Superior temporal gyrus (tissue), 1 donor: ENCODE measurements around the gene PELI2.

Experiments
- DNase-seq: peaks from one replicate; pipeline ENCODE4 v3.0.0-alpha.2; 2016; ENCODE audit errors: extremely low spot score

The PELI2 gene

DNA sequence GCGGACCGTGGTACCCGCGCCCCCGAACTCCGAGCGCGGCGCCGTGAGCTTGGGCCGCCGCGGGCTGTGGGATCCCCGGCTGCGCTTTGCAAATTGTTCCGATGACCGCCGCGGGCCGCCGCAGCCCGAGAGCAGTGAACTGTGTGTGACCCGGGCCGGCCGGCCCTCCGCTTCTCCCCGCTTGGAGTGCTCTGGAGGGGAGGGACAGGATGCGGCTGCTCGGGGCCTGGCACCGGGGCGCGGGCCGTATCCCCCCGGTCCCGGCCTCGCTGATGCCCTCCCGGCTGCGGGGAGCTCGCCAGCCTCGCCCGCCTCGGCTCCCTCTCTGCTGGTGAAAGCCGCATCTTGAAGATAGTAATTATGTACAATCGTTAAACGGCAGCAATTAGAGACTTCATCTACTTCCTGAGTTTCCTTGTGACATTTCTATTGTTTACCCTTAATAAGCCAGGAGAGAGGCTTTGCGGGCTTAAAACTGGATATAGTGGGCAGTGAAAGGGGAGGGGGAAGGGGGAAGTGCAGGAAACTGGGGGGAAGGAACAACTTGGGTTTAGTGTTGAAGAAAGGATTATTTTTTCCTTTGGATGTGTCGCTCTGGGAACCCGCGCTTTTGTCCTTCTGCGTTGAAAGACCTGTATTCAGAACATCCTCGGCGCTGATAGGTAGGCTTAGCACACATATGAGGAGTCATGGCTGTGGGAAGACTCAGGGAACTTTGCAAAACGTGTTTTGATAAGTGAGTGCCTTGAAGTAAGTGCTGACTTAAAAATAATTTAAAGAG lies 1.2 kb downstream of the PELI2 start:
- no peak for DNase-seq

DNA sequence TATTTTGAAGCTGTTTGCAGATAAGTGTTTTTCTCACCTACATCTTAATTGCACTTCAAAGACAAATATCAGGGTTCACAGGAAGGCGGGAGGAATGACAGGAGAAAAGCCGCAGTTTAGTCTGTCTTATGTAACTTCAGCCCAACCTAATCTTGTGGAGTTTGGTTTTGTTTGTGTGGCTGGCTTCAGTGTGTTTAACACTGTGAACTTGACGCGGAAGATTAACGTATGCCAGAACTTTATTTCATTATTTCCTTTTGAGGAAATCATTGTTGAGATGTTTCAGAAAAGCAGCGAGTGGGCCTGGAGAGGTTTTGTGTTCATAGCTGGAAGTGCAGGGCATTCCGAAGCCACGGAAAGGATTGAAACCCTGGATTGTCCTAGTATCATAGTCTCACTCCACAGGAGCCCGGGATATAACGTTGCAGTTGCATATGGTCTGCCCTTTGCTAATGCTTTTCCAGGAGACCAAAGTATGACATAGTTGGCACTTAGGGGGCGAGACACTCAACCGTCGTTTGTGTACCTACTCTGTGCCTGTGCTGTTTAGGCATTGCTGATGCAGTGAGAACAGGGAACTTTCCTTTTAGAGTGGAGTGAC lies 2.0 kb downstream of the PELI2 start:
- DNase-seq = no peak

DNA sequence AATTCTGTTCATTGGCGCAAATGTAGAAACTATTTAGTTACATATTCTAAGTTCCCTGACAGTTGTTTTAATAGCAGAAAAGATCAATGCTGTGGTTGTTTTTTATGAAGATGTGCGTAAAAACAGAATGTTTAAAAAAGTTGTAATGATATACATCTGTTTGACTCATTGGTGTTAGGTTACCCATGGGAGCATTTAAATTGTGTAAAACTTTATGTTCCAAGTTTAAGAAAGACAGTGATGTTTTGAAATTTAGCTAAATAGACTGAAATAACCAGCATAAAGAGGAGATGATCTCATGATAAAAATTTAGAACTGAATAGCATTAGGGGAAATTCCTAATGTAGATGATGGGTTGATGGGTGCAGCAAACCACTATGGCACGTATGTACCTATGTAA lies 3.6 kb downstream of the PELI2 start:
- DNase-seq = no peak

DNA sequence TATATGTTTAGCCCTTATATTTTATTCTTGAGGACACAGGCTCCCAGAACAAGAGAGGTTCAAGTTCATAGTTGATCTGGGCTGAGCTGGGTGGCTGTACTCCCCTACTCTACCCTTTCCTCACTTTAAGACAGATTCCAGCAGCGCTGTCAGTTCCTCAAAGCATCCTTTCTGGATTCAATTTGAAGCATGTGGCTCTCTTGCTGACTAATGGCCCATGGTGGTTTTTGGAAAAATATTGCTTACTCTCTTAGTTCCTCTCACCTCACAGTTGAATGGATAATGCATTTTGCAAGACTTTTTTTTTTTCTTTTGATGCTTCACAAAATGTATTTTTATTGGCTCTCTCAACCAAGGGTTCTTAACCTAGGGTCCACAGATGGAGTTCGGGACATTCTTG lies 4.1 kb downstream of the PELI2 start:
- no peak for DNase-seq

DNA sequence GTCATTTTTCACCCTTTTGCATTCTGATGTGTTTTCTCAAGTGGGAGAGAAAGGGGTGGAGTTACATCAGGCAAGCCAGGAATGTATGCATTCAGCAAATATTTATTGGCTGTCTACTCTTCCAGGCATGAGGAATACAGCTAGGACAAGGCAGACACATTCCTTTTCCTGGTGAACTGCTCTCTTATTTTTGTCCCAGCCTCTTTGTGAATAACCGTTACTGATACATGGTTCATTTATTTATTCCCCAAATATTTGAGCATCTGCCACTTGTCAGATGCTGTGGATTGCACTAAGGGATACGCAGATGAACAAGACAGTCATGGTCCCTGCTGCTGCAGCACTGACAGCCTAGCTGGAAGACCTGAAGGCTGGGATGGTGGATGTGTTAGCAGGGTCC lies 6.1 kb downstream of the PELI2 start:
- no peak for DNase-seq

DNA sequence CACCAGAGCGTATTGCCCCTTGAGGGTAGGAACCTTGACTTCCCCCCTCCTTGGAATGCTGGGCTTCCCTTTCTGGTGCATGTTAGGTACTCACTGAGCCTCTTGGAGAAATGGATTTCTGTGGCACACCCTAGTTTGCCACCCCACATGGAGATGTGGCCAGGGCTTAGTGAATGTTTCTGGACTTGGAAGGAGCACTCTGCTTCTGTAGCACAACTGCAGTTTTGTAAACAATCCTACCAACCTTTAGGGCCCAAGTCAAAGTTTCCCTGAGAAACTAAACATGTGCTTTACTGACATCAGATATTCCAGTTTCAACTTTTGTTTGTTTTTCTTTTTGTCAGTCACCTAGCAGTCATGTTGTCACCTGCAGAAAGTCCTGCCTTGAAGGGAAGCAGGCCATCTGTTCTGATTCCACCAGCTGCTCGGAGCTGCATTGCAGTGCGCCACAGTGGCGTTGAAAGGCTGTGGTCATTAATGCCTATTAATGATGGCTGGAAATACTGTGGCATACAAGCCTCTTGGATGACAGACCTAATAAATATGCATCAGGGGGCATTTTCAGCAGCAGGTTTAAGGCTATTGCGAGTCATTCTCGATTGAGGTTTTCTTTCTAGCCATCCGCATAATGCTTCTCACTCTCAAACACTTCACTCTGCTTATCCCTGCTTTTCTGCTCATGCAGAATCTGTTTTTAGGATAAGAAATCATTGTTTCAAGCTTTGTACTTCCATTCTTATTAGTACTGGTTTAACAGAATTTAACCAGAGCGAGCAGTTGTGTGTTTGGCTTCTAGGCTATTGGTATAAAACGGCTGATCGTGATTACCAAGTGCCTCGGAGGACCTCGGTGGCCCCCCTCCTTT lies 7.8 kb downstream of the PELI2 start:
- no peak for DNase-seq

DNA sequence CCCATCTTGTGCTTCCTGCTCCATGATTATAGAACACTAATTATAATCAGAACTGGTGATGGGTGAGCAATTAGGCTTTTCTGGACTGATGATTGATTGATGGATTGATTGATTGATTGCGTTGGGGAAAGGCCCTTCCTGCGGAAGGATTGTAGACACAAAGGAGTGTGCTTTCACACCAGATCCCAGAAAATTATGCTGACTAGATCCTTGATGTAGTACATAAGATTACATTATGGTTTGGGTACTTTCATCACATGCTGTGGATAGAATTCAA lies 8.4 kb downstream of the PELI2 start:
- DNase-seq = no peak

DNA sequence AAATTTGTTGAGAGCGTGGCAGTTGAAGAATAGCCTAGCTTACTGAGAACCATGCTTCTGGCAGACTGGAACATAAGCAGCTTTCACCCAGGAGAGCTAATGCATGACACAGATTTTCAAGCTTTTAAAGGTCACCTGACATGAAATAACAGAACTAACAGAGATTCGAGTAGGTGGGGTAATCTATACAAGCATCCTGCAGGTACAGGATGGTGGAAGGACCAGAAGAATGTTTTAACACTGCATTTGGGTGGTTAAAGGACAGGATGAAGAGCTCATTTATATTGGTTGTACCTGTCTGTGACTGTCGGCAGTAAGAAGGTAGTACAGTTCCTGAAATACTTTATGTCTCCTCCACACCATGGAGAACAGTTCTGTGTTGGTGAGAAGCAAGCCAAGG lies 8.9 kb downstream of the PELI2 start:
- no peak for DNase-seq

DNA sequence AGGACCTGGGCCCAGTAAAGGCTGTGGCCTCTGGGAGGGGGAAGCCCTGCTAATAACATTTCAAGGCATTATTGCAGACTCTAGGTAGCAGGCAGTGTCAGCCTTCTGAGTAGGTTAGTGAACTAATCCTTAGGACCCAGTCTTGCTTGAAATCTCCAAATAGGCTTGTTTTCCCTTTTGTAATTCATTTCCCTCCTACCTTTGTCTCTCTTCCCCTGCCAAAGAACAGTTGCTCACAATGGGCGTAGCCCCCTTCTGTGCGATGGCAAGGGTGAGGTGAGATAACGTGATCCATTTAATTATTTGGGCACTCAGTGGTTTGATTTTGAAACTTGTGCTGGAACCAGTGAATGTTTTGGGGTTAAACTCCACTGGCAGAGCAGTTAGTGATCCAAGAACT lies 10.9 kb downstream of the PELI2 start:
- no peak for DNase-seq

DNA sequence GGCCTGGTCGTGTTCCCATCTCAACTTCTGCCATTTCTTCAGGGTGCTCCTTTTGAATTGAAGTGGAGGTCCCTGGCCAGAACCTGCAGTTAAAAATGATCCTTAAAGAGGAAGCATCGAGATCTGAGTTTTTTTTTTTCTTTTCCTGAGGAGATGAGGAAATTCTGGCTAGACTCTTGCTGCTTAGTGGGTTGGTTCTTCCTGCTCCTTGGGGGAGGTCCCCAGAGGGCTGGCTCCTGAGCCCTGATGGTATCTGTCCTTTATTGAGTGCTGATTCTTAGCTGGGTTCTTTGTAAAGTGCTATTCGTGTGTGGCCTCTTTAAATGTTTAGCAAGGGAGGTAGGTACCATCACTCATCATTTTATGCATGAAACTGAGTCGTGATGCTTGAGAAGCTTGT lies 11.7 kb downstream of the PELI2 start:
- no peak for DNase-seq

DNA sequence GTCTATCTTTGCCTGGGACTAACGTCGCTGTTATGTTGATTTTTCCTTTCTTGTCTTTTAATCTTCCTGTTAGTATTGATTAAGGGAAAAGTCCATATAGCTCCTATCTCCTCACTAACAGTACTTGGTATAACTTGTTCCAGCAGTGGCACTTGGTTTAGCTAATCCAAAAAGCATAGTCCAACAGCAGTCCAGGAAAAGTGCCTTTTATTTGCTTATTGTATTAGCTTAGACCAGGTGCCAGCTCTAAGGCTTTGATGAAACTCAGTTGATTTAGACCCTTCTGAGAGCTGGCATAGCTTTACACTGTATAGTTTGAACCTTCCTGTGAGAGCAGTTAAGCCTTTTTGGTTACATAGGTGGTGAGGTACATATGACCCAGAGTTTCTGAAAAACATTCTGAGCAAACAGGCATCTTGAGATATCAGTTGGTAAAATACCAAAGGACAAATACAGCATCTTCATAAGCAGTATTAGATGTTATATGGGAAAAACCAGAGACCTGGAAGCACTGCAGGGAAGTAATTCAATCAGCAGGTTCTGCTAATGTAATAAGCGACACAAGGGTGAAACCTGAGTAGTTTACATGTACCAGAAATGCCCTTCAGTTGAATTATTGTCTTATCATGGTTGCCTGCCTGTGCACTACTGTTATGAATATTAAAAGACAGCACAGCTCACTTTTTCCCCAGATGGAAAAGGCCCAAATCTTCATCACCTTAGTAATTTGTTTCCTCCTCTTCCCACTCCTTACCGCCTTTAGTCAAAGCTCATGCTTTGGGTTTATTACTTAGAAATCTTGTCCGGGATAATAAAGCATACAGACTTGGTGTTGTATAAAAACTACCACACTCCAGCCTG lies 13.0 kb downstream of the PELI2 start:
- DNase-seq = no peak

DNA sequence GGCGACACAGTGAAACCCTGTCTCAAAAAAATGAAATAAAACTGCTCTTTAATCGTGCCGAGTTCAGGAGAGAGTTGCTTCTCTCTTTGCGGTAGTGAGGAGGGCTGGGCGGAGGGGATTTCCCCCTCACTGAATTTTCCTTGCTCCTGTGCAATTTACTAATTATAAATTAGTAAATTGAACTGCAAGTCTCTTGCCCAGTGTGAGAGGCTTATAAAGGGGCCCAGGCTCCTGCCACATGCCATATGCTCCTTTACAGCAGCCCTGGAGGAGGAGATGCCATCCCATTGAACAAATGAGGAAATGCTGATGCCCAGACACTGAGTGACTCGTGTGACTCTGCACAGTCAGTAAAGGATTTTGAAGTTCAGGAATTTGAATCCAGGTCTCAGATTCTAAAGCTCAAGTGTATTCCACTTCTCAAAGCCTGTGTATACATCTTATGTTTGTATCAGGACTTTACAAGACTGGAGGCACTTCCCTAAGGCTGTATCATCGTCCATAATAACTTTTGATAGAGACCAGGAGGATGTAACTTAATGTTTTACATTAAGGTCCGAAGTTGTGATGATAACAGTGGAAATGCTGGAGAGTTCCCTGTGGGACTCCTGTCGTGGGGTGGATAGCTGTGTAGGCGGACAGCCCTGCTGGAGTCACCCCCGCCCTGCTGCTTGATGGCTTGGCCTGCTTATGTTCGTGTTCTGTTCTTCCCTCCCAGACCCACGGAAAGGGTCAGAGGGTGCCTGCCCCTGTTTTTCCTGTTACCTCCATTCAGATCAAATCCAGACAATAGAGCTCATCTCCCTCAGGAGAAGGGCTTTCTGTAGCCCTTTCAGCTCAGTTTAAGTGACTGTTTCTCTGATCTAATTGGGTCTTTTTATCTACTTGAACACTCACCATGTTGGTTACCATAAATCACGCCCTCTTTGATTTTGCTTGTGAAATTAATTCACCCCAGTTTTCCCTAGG lies 13.9 kb downstream of the PELI2 start:
- no peak for DNase-seq

DNA sequence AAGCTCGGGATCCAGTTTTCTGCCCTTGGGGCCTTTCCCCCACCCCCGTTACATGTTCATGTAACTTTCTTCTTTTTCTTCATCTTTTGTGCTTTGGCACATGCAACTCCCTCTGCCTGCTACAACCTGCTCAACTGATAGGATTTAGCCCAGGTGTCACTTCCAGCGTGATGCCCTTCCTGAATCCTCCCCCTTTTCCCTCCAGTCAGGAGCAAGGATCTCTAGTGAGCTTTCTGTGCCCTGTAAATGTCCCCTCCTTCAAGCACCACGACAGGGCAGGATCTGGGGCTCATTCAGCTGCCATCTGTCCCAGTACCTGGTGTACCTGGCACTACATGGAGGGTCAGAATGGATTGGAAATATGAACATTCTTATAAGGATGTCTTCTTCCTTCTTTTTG lies 15.3 kb downstream of the PELI2 start:
- DNase-seq = no peak

DNA sequence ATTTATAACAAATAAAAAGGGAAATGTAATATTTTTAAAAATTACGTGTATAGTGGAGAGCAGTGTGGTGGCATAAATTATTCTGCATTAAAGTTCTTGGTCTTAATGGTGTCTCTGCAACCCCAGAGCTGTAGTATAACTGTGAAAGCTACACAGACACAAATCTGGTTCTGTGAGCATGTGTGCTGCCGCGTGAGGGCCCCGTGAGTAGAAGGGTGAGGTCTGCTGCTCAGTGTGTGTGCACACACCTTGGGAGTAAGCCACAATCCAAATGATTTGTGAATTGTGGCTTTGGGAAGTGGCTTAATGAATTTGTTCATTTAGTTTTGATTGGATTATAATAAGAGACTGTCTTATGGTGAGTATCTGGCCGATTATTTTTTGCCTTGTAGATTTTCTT lies 16.8 kb downstream of the PELI2 start:
- DNase-seq = no peak

DNA sequence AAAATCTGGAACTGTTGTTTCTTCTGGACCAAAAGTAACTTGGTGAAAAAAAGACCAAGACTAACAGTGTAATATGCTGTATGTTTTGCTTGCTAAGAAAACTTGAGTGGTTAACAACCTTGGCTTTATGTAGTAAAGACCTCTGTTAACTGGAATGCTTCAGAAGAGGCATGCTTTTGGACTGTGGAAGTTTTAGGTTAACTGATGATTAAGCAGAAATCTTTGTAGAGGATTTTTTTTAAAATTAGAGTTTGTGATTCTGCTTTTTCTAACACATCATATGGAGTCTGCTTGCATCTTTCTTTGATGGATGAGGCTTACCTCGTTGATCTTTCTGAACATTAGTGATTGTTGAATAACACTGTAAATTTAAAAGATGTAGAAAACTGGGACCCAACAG lies 17.5 kb downstream of the PELI2 start:
- DNase-seq = no peak

DNA sequence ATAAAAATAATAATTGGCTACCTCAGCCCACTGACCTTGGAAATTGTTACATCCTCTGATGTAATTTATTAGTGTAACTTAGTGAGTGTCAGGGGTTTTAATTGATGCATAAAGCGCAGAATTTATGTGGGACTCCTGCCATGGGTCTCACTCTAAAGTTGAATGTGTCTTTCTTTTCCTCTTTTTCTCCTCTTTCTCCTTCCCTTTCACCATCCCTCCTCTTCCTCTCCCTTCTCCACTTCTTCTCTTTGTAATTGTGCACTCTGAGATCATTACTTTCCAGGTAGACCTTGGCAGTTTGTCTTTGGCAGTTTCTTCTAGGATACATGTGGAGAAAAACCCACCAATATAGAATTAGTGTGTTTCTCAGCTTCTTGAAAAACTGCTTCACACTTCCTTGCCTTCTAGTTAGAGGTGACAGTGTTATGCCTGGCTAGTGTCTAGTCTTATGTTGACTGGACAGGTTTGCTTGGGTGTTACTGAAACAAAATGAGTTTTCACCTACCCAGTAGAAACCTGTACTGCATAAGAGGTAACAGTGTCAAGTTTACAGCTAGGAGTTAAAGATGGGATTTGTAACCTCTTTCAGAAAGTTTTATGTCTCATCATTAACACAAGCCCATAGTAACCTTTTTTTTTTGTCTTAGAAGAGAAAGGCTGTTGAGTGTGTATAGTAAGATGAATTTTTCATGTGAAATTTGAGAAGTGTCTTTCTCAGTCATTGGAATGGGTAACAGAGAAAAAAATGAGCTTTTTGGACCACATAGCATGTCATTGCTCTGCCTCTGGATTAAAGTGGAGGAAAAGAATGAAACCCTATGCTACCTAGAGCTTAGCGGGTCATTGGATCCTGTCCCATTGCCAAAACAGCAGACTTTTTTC lies 18.6 kb downstream of the PELI2 start:
- DNase-seq = no peak

DNA sequence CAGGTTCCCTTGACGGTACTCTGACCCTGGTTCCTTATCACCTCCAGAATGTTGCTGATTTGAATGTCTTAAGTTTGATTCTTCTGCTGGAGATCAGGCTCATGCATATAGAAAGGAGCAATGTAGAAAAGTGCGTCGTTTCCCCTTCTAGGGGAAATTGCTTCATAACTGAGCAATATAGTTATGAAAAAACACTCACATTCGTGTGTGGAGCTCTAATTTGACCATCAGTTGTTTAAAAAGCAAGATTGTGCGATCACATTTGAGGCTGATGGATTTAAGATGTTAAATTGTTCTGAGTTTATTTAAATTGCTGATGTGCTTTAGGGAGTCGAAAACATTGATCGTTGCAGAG lies 19.2 kb downstream of the PELI2 start:
- no peak for DNase-seq

DNA sequence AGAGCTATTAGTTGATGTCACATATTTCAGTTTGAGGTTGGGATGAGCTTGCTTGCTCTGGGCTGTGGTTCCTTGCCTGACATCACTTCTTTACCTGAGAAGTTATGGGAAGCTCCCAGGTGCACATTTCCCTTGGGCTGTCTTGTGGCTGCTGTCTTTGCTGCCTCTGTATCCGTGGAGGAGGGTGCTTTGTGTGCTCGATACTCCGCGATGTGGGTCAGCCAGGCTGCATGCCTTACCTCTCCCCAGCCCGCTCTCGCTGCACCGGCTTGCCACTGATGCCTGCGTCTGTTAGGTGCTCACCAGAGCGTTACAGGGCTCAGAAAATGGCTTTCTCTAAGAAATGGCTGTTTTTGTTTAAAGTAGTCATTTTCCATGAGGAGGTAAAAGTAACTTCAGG lies 19.6 kb downstream of the PELI2 start:
- DNase-seq = no peak

DNA sequence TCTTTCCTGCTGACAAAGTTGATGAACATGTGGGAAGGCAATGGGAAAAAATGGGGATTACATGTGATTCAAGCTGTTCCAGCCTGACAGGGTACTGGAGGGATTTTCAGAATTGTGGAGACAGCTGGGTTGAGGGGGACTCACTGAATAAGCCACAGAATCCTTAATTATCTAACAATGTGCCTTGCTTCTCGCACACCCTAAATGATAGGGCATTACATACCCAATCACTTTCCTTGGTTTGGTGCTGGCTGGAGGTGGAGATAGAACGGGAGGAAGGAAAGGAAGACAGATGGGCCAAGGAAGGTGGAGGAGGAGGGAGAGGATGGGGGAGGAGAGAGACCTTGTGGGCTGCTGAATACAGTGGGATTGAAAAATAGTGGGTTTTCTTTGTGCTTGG lies 20.7 kb downstream of the PELI2 start:
- DNase-seq = no peak

DNA sequence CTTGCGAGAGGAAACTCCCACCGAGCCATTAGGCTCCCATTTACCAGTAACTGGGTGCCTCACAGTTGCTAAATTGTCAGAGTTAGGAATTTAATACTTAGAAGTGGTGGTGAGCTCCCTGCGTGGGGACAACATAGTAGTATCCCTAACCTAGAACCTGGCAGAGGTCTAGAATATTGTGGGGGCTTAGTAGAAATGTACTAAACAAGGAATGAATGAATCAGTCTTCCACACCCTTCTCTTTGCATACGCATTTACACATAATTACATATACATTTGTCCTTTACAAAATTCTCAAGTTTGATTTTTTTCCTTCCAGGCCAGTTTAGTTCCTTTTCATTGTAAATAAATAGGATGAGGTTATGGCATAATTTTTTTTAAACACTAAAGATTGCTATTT lies 24.1 kb downstream of the PELI2 start:
- DNase-seq = no peak
